Uterus (tissue), 2 donors: ENCODE measurements around the gene CPN1.

Experiments
- CTCF ChIP-seq, 4 experiments: fragments of 200-600 bp in 2 of 4; fragments of 450-650 bp in 2 of 4; sonication (generic) in 2 of 4; IDR thresholded peaks; one replicate each; pipeline ENCODE4 v1.5.1; 2016 to 2019; ENCODE audit warnings: antibody characterized with exemption in 4 of 4, mild to moderate bottlenecking in 2 of 4, moderate library complexity in 1 of 4
- POLR2A ChIP-seq, 2 donors: fragments of 450-650 bp; IDR thresholded peaks; one replicate each; pipeline ENCODE4 v1.6.1; 2016; ENCODE audit warnings: antibody characterized with exemption in 2 of 2, mild to moderate bottlenecking in 1 of 2, moderate library complexity in 1 of 2

DNA sequence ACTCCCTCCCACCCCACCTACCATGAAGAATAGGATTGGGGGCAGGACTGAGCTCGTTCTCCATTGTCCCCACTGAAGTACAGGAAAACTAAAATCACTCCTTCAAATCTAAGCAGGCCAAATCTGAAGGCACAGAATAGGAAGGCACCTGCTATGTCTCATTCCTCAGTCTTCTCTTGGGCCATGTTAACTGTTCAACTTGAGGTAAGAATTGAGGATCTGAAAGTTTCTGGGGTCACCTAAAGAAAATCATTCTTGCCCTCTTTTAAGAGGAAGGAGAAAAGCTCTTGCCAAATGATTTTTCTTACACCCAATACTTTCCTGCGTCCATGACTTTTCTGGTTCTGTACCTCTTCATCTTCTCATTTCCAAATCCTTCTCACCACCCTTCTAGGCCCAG is 4.9 kb downstream of the CPN1 start:
- TF ChIP-seq CTCF (IDR thresholded peaks at IDR 0.05): no peak
- TF ChIP-seq POLR2A (IDR thresholded peaks at IDR 0.05): no peak
